GM19438 (cell line): ENCODE data around the gene FYN.
"Not testable (repeated sequence)": the region's sequence is repeated elsewhere in the genome, so short reads cannot be mapped to it uniquely, and the experiment has no call there.

Source experiments
- ATAC-seq: cut with Tn5 transposase; IDR thresholded peaks from one replicate; pipeline ENCODE4 v1.9.1; 2021; ENCODE audit warnings: low read depth; ENCODE audit not compliant: unreplicated experiment

FYN gene

DNA sequence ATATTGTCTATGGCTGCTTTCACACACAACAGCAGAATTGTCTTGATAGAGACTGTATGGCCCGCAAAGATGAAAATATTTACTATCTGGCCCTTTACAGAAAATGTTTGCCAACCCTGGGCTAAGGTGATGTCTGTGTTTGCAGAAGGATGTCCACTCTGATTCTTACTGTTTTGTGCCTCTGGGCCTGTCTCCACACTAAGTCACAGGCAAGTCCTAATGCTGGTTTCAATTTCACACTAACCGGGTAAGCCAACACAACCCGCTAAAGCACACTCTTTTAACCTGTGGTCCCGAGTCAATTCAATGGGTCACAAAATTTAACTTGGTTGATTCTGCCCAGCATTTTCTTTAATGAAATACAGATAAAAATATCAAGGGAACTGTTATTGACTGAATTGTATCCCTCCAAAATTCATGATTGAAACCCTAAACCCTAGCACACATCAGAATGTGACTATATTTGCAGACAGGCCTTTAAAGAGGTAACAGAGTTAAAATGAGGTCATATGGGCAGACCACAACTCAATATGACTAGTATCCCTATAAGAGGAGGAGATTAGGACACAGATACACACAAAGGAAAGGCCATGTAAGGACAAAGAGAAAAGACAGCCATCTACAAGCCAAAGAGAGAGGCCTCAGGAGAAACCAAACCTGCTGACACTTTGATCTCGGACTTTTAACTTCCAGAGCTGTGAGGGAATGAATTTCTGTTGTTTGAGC lies 78.4 kb downstream of the FYN start:
- ATAC-seq, result no peak

- no peak for ATAC-seq
Observed at GRCh38 chr6:111794300-111794699, 79.0 kb downstream of the FYN start.

DNA sequence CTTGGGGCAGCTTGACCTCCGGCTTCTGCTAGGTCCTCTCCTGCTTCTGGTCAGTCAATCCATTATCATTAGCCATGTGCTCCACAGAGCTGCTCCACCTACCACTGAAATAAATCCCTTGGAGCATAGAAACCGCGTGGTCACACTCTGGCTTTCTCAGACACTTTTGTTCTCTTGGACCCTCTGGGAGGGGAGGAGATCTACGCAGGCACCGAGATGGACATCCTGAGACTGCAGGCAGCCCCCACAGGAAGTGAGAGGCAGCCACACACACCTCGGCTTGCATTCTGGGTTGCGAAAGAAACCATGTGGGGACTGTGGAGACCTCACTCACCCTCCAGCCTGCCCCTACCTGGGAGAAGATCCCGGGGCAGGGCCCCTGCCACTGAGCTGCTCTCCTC lies 79.5 kb downstream of the FYN start:
- no peak for ATAC-seq

GRCh38 chr6:111792914-111793700 lies 80.1 kb downstream of the FYN start:
- no peak for ATAC-seq

DNA sequence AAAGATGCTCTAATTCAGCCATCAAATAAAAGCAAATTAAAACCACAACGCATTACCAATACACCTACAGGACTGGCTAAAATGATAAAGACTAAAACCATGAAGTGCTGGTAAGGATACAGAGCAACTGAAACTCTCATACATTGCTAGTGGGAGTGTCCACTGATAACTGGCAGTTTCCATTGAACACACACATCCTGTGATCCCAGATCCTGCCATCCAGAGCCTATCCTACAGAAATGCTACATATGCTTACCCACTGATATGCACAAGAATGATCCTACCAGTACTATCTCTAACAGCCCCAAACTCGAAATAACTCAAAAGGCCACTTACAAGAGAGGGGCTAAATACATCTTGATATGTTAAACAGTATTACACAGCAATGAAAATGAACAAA lies 81.0 kb downstream of the FYN start:
- ATAC-seq, result no peak

DNA sequence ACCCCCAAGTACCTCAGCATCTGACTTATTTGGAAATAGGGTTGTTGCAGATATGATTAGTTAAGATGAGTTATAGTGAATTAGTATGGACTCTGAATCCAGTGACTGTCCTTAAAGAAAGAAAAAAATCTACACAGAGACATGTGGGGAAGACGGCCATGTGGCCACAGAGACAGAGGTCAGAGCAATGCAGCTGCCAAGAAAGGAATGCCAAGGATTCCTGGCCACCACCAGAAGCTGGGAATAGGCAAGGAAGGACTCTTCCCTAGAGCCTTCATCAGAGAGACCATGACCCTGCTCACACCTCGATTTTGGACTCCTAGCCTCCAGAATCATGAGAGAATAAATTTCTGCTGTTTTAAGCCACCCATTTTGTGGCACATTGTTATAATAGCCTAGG lies 81.8 kb downstream of the FYN start:
- ATAC-seq, result no peak

DNA sequence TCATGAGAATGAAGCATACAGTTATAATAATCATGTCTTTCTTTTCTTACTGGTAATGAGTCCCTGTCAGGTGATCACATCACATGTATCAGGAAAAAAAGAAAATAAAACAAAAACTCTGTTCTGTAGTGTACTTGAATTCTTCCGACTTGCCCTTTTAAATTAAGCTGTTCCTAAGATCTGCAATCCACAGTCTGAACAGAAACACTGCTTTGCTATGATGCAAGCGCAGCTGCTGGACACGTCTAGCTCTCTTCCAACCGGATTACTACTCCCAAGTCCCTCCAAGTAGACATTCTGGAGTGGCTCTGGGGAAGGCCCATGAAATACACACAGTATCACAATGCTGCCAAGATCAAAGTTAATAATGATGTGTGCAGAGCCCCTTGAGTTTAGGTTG lies 83.7 kb downstream of the FYN start:
- ATAC-seq, result no peak

DNA sequence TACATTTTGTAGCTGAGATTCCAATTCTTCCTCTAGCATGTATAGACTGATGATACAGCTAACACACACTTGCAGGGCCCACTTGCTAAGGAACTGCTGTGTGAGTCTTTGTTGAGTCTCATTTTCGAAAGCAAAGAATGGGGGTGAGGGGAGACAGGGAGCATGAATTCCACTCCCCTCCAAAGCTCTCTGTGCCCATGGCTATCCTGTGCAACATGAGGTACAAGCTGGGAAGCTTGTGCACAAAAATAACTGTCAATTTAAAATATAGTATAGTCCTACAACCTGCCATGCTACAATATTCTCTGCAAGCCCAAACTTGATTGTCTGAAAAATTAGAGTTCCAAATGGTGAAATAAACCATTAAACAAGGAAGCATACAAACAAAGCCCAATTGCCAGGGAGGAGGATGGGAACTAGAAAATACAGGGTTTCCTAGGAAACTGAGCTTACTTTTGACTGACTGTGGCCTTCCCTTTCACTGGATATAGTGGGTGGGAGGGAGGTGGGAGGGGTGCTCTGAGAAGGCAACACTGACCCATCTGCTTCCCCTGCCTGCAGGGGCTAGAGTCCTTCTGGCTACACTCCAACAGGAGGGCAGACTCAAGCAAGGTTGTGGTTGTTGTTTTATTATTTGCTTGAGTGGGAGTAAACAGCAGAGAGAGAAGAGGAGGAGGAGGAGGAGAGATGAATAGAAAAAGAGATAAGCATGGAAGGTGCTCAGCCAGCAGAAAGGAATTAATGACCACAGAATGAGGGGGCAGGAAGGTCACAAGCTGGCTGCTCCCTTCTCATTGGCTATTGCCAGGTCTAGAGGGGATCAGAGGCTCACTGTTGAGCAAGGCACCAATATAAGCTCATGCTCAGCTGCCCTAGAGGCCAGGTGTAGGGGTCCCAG lies 84.6 kb downstream of the FYN start:
- ATAC-seq, result no peak

GRCh38 chr6:111786151-111786550 lies 87.1 kb downstream of the FYN start:
- not testable (repeated sequence) for ATAC-seq

DNA sequence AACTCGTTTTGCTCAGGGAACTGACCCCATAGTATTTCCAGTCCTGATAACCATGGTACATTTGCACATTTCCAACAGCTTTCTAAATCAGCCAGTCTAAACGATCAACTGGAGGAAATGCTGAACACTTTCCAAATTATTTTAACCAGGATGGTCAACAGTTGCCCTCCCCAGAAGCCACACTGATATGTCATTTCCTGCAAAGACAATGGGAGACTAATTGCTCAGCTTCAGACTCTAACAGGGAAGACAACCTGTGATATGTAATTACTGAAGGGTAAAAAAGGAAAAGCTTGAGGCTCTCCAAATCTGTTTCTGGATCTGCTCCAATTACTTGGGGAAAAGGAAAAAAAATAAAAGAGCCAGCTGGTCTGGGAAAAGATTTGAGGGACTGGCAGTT lies 88.8 kb downstream of the FYN start:
- ATAC-seq, result no peak

DNA sequence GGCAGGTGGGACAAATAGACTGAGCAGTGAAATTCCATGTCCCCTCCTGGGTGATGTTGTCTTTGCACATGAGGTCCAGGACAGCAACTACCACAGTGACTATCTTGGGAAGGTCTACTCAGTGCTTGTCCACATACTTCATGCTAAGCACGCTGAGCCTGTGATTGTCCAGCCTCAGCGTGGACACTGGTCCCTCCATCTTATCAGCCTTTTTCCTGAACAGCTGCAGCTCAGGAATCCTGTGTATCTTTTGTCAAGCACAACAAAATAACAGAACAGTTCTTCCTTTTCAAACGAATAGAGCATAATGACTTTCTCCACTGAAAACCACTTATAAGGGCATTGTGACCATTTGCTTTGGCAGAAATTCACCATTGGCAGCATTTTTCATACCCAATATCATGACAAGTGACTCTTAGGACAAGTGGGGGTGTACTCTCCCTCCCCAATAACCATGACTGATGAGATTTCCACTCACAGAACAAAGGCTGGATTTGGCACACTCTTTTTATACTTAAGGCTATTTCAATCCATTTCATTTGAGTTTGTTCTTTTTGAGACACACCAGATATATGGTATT lies 90.3 kb downstream of the FYN start:
- no peak for ATAC-seq

DNA sequence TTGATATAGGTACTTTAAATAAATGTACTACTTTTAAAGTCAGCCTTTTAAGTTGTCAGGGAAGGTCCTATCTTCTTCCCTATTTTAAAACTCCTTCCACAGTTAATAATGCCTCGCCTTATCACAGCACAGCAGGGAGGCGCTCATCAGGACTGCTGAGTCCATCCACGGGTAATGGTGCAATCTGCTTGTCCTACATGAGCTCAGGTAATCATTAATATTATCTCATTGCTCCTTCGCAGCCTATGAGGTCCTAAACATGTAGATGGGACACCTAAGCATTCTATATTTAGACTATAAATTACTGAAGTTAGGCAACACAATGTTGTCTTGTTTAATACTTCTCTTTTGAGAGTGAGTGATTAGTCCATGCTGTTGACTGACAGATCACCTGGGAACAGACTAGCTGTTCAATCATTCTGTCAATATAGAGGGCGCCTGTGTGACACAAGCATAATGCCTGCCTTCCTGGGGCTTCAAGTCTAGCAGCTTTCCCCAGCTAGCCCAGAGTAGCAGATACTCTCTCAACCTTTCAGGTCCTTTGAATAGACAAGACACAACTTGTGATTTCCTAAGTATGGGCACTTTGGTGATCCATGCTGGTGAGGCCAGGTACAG lies 91.0 kb downstream of the FYN start:
- ATAC-seq, result no peak

- no peak for ATAC-seq
Observed at GRCh38 chr6:111781041-111781708, 92.1 kb downstream of the FYN start.

- no peak for ATAC-seq
Observed at GRCh38 chr6:111780393-111780792, 92.9 kb downstream of the FYN start.

GRCh38 chr6:111779660-111780059 lies 93.6 kb downstream of the FYN start:
- ATAC-seq, result no peak

GRCh38 chr6:111779031-111779430 lies 94.2 kb downstream of the FYN start:
- ATAC-seq, result no peak

- no peak for ATAC-seq
Observed at GRCh38 chr6:111777357-111777756, 95.9 kb downstream of the FYN start.

DNA sequence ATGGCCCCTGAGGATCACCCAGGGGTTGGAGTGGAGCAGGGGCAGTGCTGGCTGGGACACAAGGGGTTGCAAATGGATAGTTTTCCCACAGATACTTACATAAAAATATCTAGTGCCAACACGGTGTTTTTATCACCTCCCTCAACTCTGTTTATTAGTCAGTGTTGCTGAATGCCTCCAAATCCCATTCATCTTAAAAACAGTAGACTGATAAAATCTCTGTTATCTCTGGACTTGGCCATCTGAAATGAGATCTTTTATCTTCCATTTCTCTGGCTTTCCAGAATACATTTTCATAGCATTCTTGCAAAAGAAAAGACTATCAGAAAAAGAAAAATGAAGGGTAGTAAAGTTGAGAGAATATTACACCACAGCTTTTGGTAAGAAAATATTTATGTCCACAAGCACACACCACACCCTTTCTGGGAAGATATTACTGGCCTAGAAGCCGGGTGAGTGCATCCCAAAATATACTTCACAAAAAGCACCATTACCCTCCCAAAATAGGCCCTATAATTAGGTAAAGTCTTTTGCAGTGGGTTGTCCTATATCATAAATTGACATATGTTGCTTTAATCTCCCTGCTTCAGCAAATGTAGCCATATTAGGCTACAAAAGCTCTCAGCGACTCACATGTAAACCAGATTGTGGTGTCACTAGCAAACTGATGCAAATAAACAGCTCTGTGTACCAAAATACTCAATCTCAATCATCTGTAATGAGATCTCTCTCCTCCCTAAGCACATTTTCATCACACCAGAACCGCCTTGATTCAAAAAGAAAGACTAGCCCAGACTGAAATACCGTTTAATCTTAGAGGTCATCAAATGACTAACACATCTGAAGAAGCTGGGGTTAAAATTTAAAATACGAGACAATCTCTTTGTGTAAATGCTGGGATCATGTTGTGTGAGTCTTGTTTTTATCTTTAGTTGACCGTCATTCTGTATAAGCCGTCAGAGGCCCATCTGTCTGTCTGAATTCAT lies 96.7 kb downstream of the FYN start:
- ATAC-seq, result no peak
